Omental fat pad (tissue), 4 donors: Measurements from ENCODE around the gene MPPED2. TPM values are rescaled to one million over a fixed set of nuclear protein-coding genes. Genes with fewer than 3 reads are reported as not detected.

Experiments
- ATAC-seq: fragments of 150-250 bp; one replicate; pipeline ENCODE4 v1.9.1; 2016; ENCODE audit warnings: mild to moderate bottlenecking, moderate library complexity; ENCODE audit not compliant: low FRiP score
- DNase-seq: peaks from one replicate; pipeline ENCODE4 v3.0.0-alpha.2; 2019; ENCODE audit warnings: low spot score
- total RNA-seq, 4 donors: library from RNA; depleted of rRNA; stranded (reverse); fragments of >200 nt; gene quantifications; one replicate each; pipeline ENCODE4 v1.1.0, GENCODE V29; 2016
- TF ChIP-seq, protein P1 (sequence below), 3 donors: fragments of 450-650 bp; IDR thresholded peaks; one replicate each; pipeline ENCODE4 v1.5.1; 2016 to 2017; ENCODE audit warnings: antibody characterized with exemption in 3 of 3, mild to moderate bottlenecking in 3 of 3, moderate library complexity in 2 of 3

MPPED2 gene
- total RNA-seq, 4 donors from 2014 or later: 5.6 to 12.0 (median 8.7) TPM

DNA sequence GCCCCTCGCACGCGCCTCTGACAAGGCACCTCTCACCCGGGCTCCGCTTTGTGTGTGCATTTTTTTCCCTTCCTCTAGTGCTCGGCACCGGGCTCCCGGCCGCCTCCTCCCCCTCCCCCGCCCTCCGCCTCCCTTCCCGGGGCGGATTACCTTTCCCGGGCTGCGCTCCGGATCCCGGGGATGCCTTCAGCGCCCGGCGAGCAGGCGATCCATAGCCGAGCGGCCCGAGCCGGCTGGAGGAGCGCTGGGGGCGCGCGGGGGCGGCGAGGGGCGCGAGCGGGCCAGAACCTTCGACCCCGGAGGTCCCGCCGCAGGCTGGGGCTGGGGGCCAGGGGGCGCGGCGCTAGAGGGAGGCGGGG lies 282 bp downstream of the MPPED2 start:
- TF ChIP-seq, protein P1, sequence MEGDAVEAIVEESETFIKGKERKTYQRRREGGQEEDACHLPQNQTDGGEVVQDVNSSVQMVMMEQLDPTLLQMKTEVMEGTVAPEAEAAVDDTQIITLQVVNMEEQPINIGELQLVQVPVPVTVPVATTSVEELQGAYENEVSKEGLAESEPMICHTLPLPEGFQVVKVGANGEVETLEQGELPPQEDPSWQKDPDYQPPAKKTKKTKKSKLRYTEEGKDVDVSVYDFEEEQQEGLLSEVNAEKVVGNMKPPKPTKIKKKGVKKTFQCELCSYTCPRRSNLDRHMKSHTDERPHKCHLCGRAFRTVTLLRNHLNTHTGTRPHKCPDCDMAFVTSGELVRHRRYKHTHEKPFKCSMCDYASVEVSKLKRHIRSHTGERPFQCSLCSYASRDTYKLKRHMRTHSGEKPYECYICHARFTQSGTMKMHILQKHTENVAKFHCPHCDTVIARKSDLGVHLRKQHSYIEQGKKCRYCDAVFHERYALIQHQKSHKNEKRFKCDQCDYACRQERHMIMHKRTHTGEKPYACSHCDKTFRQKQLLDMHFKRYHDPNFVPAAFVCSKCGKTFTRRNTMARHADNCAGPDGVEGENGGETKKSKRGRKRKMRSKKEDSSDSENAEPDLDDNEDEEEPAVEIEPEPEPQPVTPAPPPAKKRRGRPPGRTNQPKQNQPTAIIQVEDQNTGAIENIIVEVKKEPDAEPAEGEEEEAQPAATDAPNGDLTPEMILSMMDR (IDR thresholded peaks at IDR 0.05): no peak
- peak; percentile 41 for ATAC-seq
- no peak for DNase-seq

GRCh38 chr11:30585125-30585891 lies 845 bp downstream of the MPPED2 start:
- ATAC-seq (peak; percentile 46), DNase-seq (no peak)
- TF ChIP-seq, protein P1 (IDR thresholded peaks at IDR 0.05): no peak

DNA sequence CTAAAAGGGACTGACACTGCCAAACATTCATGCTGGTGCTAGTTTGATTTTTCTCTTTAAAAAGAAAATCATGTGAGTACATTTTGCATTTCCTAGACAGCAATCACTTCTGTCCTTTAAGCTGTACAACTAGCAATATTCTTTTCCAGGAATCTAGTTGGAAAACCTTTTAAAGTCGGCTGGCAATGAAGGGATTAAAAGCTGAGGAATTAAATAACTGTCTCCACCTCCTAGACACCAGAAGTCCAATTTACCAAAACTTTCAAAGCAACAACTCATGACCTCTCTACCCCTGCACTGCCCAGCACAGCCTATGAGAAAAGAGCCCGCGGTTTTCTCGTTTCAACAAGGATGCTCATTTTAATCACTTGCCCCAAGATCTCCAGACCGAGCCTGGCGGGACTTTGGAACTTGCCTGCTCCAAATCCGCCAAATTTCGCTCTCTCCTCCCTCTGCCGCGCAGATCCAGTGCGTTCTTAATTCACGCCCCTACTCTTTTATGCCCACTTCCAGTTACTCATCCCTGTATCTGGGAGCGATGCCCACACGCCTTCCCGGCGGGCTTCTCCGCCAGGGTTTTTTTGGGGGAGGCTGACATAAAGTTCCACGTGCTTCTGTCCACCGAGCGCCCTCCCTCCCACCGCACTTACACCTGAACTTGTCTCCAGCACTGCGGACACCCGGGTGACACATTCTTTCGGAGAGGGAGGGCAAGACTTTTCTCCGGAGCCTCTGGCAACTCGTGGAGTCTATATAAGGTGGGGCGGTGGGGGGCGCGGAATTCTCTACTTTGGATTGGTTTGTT lies 2.5 kb downstream of the MPPED2 start:
- DNase-seq: no peak
- ATAC-seq: peak; percentile 77
- TF ChIP-seq, protein P1 (IDR thresholded peaks at IDR 0.05): no peak

DNA sequence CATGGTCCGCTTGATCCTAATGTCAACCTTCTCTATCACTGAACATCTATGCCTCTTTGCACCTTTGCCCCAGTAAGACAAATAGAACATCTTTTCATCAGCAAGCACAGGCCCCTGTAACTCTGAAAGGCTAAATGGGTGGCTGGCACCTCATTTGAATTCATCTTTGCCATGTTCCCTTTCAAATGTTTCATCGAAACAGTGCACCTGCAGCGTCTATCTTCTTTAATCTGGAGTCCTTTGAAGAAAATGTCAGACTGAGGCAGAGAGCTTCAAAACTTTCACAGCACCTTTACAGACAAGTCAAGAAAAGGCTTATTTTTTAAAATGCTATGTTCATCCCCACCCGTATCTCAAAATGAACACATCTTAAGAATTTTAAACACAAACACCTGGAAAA lies 3.4 kb downstream of the MPPED2 start:
- ATAC-seq (no peak), DNase-seq (no peak)
- TF ChIP-seq, protein P1 (IDR thresholded peaks at IDR 0.05): no peak

GRCh38 chr11:30581675-30582074 lies 4.5 kb downstream of the MPPED2 start:
- no peak for DNase-seq
- TF ChIP-seq, protein P1 (IDR thresholded peaks at IDR 0.05): no peak
- no peak for ATAC-seq

- TF ChIP-seq, protein P1 (IDR thresholded peaks at IDR 0.05): no peak
- ATAC-seq (no peak), DNase-seq (no peak)
These were observed 5.6 kb downstream of the MPPED2 start for GRCh38 chr11:30580573-30580972.
